GM23338 (cell line): Measurements from ENCODE around the gene CD163. TPM values are rescaled to one million over a fixed set of nuclear protein-coding genes. Genes with fewer than 3 reads are reported as not detected.

Source experiments
- ATAC-seq: fragments of 200-7000 bp; cut with Tn5 transposase; 3 replicates; pipeline ENCODE4 v1.9.1; 2020
- DNase-seq: peaks from one replicate; pipeline ENCODE4 v3.0.0-alpha.2; 2015; ENCODE audit warnings: low spot score
- H2AFZ ChIP-seq: fragments of 200-600 bp; sonication (generic); 2 replicates; pipeline ENCODE4 v1.8.0; 2016; ENCODE audit warnings: antibody characterized with exemption, mild to moderate bottlenecking, moderate library complexity
- H3F3A ChIP-seq: fragments of 200-600 bp; sonication (generic); replicated peaks from 2 replicates; pipeline ENCODE4 v1.8.0; 2017; ENCODE audit warnings: antibody characterized with exemption, mixed run types, low read depth
- H3K27ac ChIP-seq: fragments of 200-600 bp; sonication (generic); 2 replicates; pipeline ENCODE4 v1.6.1; 2016; ENCODE audit warnings: low read depth
- H3K27me3 ChIP-seq: fragments of 200-600 bp; sonication (generic); 2 replicates; pipeline ENCODE4 v1.8.0; 2016; ENCODE audit warnings: mild to moderate bottlenecking, mixed run types, moderate library complexity; ENCODE audit not compliant: insufficient read depth
- H3K36me3 ChIP-seq: fragments of 200-600 bp; sonication (generic); 2 replicates; pipeline ENCODE4 v1.8.0; 2016; ENCODE audit warnings: mild to moderate bottlenecking; ENCODE audit not compliant: insufficient read depth
- H3K4me1 ChIP-seq: fragments of 200-600 bp; sonication (generic); 2 replicates; pipeline ENCODE4 v1.8.0; 2016; ENCODE audit warnings: mild to moderate bottlenecking, moderate library complexity; ENCODE audit not compliant: insufficient read depth
- H3K4me2 ChIP-seq: fragments of 200-600 bp; sonication (generic); 2 replicates; pipeline ENCODE4 v1.7.1; 2017; ENCODE audit warnings: mixed run types
- H3K4me3 ChIP-seq: fragments of 200-600 bp; sonication (generic); 2 replicates; pipeline ENCODE4 v1.6.1; 2016; ENCODE audit warnings: mixed run types
- H3K79me2 ChIP-seq: fragments of 200-600 bp; sonication (generic); replicated peaks from 2 replicates; pipeline ENCODE4 v1.8.0; 2017; ENCODE audit warnings: mild to moderate bottlenecking; ENCODE audit not compliant: insufficient read depth
- H3K9me2 ChIP-seq: fragments of 200-600 bp; sonication (generic); 2 replicates; pipeline ENCODE4 v1.8.0; 2017; ENCODE audit not compliant: insufficient read depth
- H4K20me1 ChIP-seq: fragments of 200-600 bp; sonication (generic); replicated peaks from 2 replicates; pipeline ENCODE4 v1.8.0; 2017; ENCODE audit warnings: mild to moderate bottlenecking; ENCODE audit not compliant: insufficient read depth
- H3K27ac Mint-ChIP-seq: 2 replicates; pipeline ENCODE4 v1.8.0; 2020; ENCODE audit warnings: inconsistent platforms, mild to moderate bottlenecking, moderate library complexity, mixed read lengths
- H3K27me3 Mint-ChIP-seq: 3 replicates; pipeline ENCODE4 v1.8.0; 2022; ENCODE audit warnings: low read depth, mild to moderate bottlenecking, moderate library complexity, mixed read lengths, inconsistent platforms; ENCODE audit not compliant: insufficient read depth, poor library complexity
- H3K36me3 Mint-ChIP-seq: 3 replicates; pipeline ENCODE4 v1.8.0; 2021; ENCODE audit warnings: low read depth, mild to moderate bottlenecking, inconsistent platforms, moderate library complexity, mixed read lengths
- H3K4me1 Mint-ChIP-seq: 3 replicates; pipeline ENCODE4 v1.8.0; 2020; ENCODE audit warnings: mild to moderate bottlenecking, inconsistent platforms, mixed read lengths
- H3K4me3 Mint-ChIP-seq: 3 replicates; pipeline ENCODE4 v1.8.0; 2021; ENCODE audit warnings: moderate library complexity, mild to moderate bottlenecking, inconsistent platforms, mixed read lengths
- H3K9me3 Mint-ChIP-seq: 3 replicates; pipeline ENCODE4 v1.8.0; 2020; ENCODE audit warnings: moderate library complexity, mild to moderate bottlenecking, inconsistent platforms, mixed read lengths
- ETS1 ChIP-seq: IDR thresholded peaks from 2 replicates; pipeline ENCODE4 v1.6.1; 2016; ENCODE audit warnings: antibody characterized with exemption
- NANOG ChIP-seq: IDR thresholded peaks from 2 replicates; pipeline ENCODE4 v1.6.1; 2016; ENCODE audit warnings: antibody characterized with exemption, borderline replicate concordance
- REST ChIP-seq: IDR thresholded peaks from one replicate; pipeline ENCODE4 v1.6.1; 2018; ENCODE audit warnings: antibody characterized with exemption; ENCODE audit not compliant: unreplicated experiment
- ZNF462 ChIP-seq: fragments of 250-450 bp; sonication (Bioruptor Pico); IDR thresholded peaks from 2 replicates; pipeline ENCODE4 v1.5.0; 2020; ENCODE audit warnings: mild to moderate bottlenecking, moderate library complexity
- polyA plus RNA-seq: library from polyadenylated mRNA; unstranded; fragments of >200 nt; fragmentation: Nextera tagmentation; extraction: Ambion mirVana; gene quantifications from 2 replicates; pipeline ENCODE4 v1.2.1, GENCODE V29; 2016
- total RNA-seq: library from RNA; depleted of rRNA; stranded (reverse); fragments of >200 nt; shearing (Covaris generic); gene quantifications from 2 replicates; pipeline ENCODE4 v1.2.3, GENCODE V29; 2014

Gene CD163
- total and polyA plus RNA-seq, 2 experiments from 2014 or later: not detected

GRCh38 chr12:7501031-7501588 is 2.5 kb downstream of the CD163 start (continued):
- no peak for TF ChIP-seq ZNF462 (CRISPR knock-in tag)

- Histone ChIP-seq H3K9me2 (0 out of 2 replicates have a peak, but pooled peaks cover 5% of the 10 kb centered on the region), H3K4me1 (peaks cover 16% of the 10 kb centered on the region; the same call in 1 of the 2 replicates), H3K27ac (no peak overlapping the region), H3F3A (no peaks in the 10 kb centered on the region), H3K4me2 (no peak overlapping the region), H3K27me3 (no peaks in the 10 kb centered on the region), H3K79me2 (no peaks in the 10 kb centered on the region), H3K4me3 (no peak overlapping the region), H2AFZ (no peak overlapping the region), H4K20me1 (no peaks in the 10 kb centered on the region), H3K36me3 (no peaks in the 10 kb centered on the region)
- ATAC-seq (no peak), DNase-seq (no peak)
- Mint-ChIP-seq H3K27ac (no peak overlapping the region), H3K4me3 (no peak overlapping the region), H3K36me3 (no peaks in the 10 kb centered on the region; the same call in 2 of the 3 replicates), H3K9me3 (peaks cover 4% of the 10 kb centered on the region; the same call in 1 of the 3 replicates), H3K4me1 (peaks cover 17% of the 10 kb centered on the region), H3K27me3 (no peaks in the 10 kb centered on the region)
- TF ChIP-seq REST (no peak), ETS1 (no peak), NANOG (no peak)
Measured at GRCh38 chr12:7499636-7500035, 3.9 kb downstream of the CD163 start.
